ENCODE measurements around the gene TRIM72.

GRCh38 chr16:31223044-31223443 is 9.1 kb downstream of the TRIM72 start:
- TF ChIP-seq POLR2A (IDR thresholded peaks at IDR 0.05) = no peak
- TF ChIP-seq CTCF (IDR thresholded peaks at IDR 0.05) = no peak
- no peak for TF ChIP-seq EP300 (IDR thresholded peaks at IDR 0.05)
